Thyroid gland (tissue), 4 donors: ENCODE measurements around the gene LAMC3.

ENCODE experiments used
- CTCF ChIP-seq, 6 experiments: fragments of 200-600 bp in 3 of 6; fragments of 450-650 bp in 3 of 6; sonication (generic) in 3 of 6; IDR thresholded peaks; one replicate each; pipeline ENCODE4 v1.5.1; 2016 to 2019; ENCODE audit warnings: antibody characterized with exemption in 6 of 6, mild to moderate bottlenecking in 2 of 6, inconsistent platforms in 1 of 6, moderate library complexity in 1 of 6
- POLR2A ChIP-seq, 2 donors: fragments of 450-650 bp; IDR thresholded peaks; one replicate each; pipeline ENCODE4 v1.6.1; 2017; ENCODE audit warnings: antibody characterized with exemption in 2 of 2, mild to moderate bottlenecking in 2 of 2, moderate library complexity in 1 of 2

DNA sequence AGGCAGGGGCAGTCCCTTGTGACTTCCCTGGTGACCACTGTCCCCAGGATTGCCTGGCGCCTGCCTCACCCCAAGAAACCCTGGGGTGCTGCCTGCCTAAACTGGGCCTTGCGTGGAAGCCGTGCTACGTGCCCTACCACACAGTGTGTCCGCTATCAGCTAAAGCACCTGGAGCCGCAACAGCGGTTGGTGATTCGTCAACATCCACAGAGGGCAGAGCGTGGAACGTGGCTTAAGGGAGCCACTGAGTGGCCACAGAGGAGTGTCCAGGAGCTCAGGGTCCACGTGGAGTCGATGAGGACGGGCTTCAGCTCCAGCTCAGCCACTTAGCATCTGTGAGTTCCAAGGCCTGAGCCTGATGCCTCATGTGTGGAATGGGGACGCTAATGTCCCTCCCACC is 25.3 kb downstream of the LAMC3 start:
- no peak for TF ChIP-seq CTCF (IDR thresholded peaks at IDR 0.05)
- no peak for TF ChIP-seq POLR2A (IDR thresholded peaks at IDR 0.05)
